BLaER1 treated with 17β-estradiol and CSF1 and Interleukin-3, amounts not matched to agents 10 nM and 100 nM (cell line): ENCODE data around the gene TMPRSS11A.
A peak's percentile ranks its signal among the peaks of the same experiment; 100 is the strongest.

Experiments used
- H3K27ac ChIP-seq, 11 experiments: shearing (Covaris generic); formaldehyde crosslinking; 2 replicates each; pipeline ENCODE4 v1.8.1; 2022
- H3K27me3 ChIP-seq, 11 experiments: shearing (Covaris generic); formaldehyde crosslinking; 2 replicates each; pipeline ENCODE4 v1.8.1; 2022
- H3K36me3 ChIP-seq, 11 experiments: shearing (Covaris generic); formaldehyde crosslinking; 2 replicates each; pipeline ENCODE4 v1.8.1; 2022
- H3K4me1 ChIP-seq, 10 experiments: shearing (Covaris generic); formaldehyde crosslinking; 2 replicates each; pipeline ENCODE4 v1.8.1; 2022
- H3K4me2 ChIP-seq, 11 experiments: shearing (Covaris generic); formaldehyde crosslinking; 2 replicates each; pipeline ENCODE4 v1.8.1; 2022
- H3K4me3 ChIP-seq, 10 experiments: shearing (Covaris generic); formaldehyde crosslinking; 2 replicates each; pipeline ENCODE4 v1.8.1; 2022
- H3K9ac ChIP-seq, 11 experiments: shearing (Covaris generic); formaldehyde crosslinking; 2 replicates each; pipeline ENCODE4 v1.8.1; 2022
- H3K9me3 ChIP-seq, 11 experiments: shearing (Covaris generic); formaldehyde crosslinking; replicated peaks in 1 of 11; 2 replicates each; pipeline ENCODE4 v1.8.1; 2022
- H4K20me1 ChIP-seq, 11 experiments: shearing (Covaris generic); formaldehyde crosslinking; 2 replicates each; pipeline ENCODE4 v1.8.1; 2022
- Cebpa-rat ChIP-seq, 11 experiments: shearing (Covaris generic); IDR thresholded peaks; 2 replicates each; pipeline ENCODE4 v1.8.1; 2022

Gene TMPRSS11A

DNA sequence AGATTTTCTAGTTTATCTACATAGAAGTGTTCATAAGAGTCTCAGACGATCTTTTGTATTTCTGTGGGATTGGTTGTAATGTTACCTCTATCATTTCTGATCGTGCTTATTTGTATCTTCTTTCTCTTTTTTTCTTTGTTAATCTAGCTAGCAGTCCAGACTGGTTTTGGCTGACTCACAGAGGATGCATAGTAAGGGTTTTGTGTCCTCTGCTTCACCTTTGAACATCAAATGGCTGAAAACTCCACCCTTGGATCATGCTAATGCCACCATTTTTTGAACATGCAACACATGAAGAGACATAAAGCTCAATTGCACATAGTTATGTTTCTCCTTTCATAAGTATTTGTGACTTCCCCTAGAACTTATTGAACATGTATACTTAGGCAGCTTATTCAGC is 22.8 kb downstream of the TMPRSS11A start:
- Histone ChIP-seq H3K27me3 (no peaks in the 10 kb centered on the region), H3K27ac (no peak overlapping the region), H3K4me3 (no peak overlapping the region), H3K9ac (no peak overlapping the region), H3K4me1 (peaks cover 0 to 16% (median 9%) of the 10 kb centered on the region in 10 experiments; a peak in 14 of 20 replicates), H3K9me3 (peaks cover 5 to 23% (median 14%) of the 10 kb centered on the region in 11 experiments; a peak in 17 of 22 replicates), H4K20me1 (no peaks in the 10 kb centered on the region), H3K36me3 (no peaks in the 10 kb centered on the region), H3K4me2 (no peak overlapping the region)
- TF ChIP-seq Cebpa-rat (IDR thresholded peaks at IDR 0.05) = no peak

DNA sequence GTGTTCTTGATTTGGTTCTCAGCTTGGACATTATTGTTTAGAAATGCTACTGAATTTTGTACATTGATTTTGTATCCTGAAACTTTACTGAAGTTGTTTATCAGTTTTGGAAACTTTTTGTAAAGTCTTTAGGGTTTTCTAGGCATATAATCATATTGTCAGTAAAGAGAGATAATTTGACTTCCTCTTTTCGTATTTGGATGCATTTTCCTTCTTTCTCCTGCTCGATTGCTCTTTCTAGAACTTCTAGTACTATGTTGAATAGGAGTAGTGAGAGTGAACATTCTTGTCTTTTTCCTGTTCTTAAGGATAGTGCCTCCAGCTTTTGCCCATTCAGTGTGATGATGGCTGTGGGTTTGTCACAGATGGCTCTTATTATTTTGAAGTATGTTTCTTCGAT is 24.1 kb downstream of the TMPRSS11A start:
- no peak overlapping the region for H3K4me3 ChIP-seq
- H3K36me3 ChIP-seq = no peaks in the 10 kb centered on the region
- H3K4me2 ChIP-seq = no peak overlapping the region
- no peak overlapping the region for H3K27ac ChIP-seq
- H3K9ac ChIP-seq = no peak overlapping the region
- peaks cover 5 to 23% (median 14%) of the 10 kb centered on the region in 11 experiments; a peak in 17 of 22 replicates for H3K9me3 ChIP-seq
- no peak for TF ChIP-seq Cebpa-rat (IDR thresholded peaks at IDR 0.05)
- no peaks in the 10 kb centered on the region for H3K27me3 ChIP-seq
- H3K4me1 ChIP-seq = peaks cover 7 to 29% (median 22%) of the 10 kb centered on the region in 10 experiments; a peak in 18 of 20 replicates
- H4K20me1 ChIP-seq = no peaks in the 10 kb centered on the region

DNA sequence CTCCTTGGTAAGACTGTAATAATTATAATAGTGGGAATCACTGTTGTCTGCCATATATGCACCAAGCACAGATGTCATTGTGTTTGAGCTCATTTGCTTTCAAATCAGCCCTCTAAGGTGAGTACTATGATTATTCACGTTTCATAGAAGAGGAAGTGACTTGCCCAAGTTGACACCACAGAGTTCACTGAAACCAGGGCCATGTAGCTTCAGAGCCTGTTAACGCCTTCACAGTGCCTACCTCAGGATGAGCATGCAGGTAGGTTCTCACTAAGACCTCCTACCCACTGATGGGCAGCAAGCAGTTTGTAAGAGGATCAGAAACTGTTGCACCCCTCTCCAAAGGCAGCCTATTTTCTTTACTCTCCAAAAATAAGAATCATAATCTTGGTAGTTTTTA is 27.4 kb downstream of the TMPRSS11A start:
- no peak overlapping the region for H3K27ac ChIP-seq
- H3K36me3 ChIP-seq = no peaks in the 10 kb centered on the region
- peaks cover 7 to 48% (median 34%) of the 10 kb centered on the region in 10 experiments; a peak in 18 of 20 replicates for H3K4me1 ChIP-seq
- no peak overlapping the region for H3K4me3 ChIP-seq
- peaks cover 5 to 24% (median 14%) of the 10 kb centered on the region in 11 experiments; a peak in 17 of 22 replicates for H3K9me3 ChIP-seq
- no peaks in the 10 kb centered on the region for H4K20me1 ChIP-seq
- H3K9ac ChIP-seq = no peak overlapping the region
- no peaks in the 10 kb centered on the region for H3K27me3 ChIP-seq
- no peak for TF ChIP-seq Cebpa-rat (IDR thresholded peaks at IDR 0.05)
- H3K4me2 ChIP-seq = peak overlapping the region in 7 of 11 experiments; percentile 15 to 78 (median 45); a peak in 12 of 22 replicates

- Histone ChIP-seq H3K27me3 (no peaks in the 10 kb centered on the region), H3K27ac (peak overlapping the region in 8 of 11 experiments; percentile 6 to 82 (median 66); a peak in 13 of 22 replicates), H3K36me3 (no peaks in the 10 kb centered on the region), H3K4me1 (peaks cover 7 to 48% (median 34%) of the 10 kb centered on the region in 10 experiments; a peak in 18 of 20 replicates), H3K4me3 (peak overlapping the region in 1 of 10 experiments; percentile 25; a peak in 3 of 20 replicates), H3K9me3 (peaks cover 5 to 24% (median 14%) of the 10 kb centered on the region in 11 experiments; a peak in 17 of 22 replicates), H3K4me2 (peak overlapping the region; percentile 1 to 83 (median 67); a peak in 20 of 22 replicates), H4K20me1 (no peaks in the 10 kb centered on the region), H3K9ac (peak overlapping the region in 6 of 11 experiments; percentile 19 to 60 (median 44); a peak in 9 of 22 replicates)
- TF ChIP-seq Cebpa-rat (IDR thresholded peaks at IDR 0.05) = no peak
Measured at GRCh38 chr4:67934628-67935027, 28.7 kb downstream of the TMPRSS11A start.

- TF ChIP-seq Cebpa-rat (IDR thresholded peaks at IDR 0.05) = no peak
- Histone ChIP-seq H3K9me3 (peaks cover 3 to 21% (median 13%) of the 10 kb centered on the region in 11 experiments; a peak in 17 of 22 replicates), H3K9ac (no peak overlapping the region; a peak in 2 of 22 replicates), H3K4me1 (peaks cover 8 to 51% (median 36%) of the 10 kb centered on the region in 10 experiments), H3K36me3 (no peaks in the 10 kb centered on the region), H4K20me1 (no peaks in the 10 kb centered on the region), H3K4me3 (no peak overlapping the region), H3K27me3 (no peaks in the 10 kb centered on the region), H3K27ac (peak overlapping the region in 8 of 11 experiments; percentile 6 to 82 (median 66); a peak in 13 of 22 replicates), H3K4me2 (peak overlapping the region in 8 of 11 experiments; percentile 49 to 83 (median 74); a peak in 15 of 22 replicates)
Measured at GRCh38 chr4:67933755-67934154, 29.5 kb downstream of the TMPRSS11A start.

DNA sequence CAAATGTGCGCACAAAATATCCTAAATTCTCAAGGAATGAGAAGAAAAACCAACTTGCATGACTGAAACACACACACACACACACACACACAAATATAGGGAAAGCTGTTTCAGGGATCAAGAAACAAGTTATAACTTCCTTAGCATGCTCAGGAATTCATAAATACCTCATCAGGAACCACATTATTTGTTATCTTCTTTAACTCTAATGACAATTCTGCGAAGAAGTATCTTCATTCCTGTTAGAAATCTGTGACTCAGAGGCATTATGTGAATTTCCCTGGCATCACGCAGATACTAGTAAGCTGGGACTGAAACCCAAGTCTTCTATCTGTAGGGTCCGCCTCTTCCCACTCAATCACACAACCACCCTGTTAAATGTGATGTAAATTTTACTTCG is 30.3 kb downstream of the TMPRSS11A start:
- TF ChIP-seq Cebpa-rat (IDR thresholded peaks at IDR 0.05) = no peak
- no peak overlapping the region for H3K9ac ChIP-seq
- no peak overlapping the region for H3K27ac ChIP-seq
- peaks cover 0 to 14% (median 6%) of the 10 kb centered on the region in 11 experiments; a peak in 10 of 22 replicates for H3K9me3 ChIP-seq
- no peak overlapping the region for H3K4me3 ChIP-seq
- peaks cover 15 to 58% (median 42%) of the 10 kb centered on the region in 10 experiments for H3K4me1 ChIP-seq
- H3K36me3 ChIP-seq = no peaks in the 10 kb centered on the region
- peak overlapping the region in 4 of 11 experiments; percentile 2 to 78 (median 8); a peak in 4 of 22 replicates for H3K4me2 ChIP-seq
- H3K27me3 ChIP-seq = no peaks in the 10 kb centered on the region
- H4K20me1 ChIP-seq = no peaks in the 10 kb centered on the region

DNA sequence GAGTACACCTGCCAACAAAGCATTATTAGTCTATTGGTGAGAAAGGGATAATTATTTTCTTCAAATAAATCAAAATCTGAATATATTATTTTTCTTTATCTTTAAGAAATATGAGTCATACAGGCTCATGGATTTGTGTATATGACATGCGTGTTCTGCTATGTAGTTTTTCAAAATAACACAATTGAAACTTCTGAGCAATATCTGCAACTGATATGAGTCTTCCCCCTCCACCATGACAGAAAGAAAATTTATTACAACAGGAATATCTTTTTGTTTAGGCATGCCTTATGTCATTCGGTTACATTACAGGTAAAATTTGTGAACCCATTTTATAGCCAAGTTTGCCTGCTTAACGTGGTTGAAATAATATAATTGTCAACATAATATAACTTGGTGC is 32.0 kb downstream of the TMPRSS11A start:
- peaks cover 22 to 52% (median 41%) of the 10 kb centered on the region in 10 experiments for H3K4me1 ChIP-seq
- H3K27ac ChIP-seq = no peak overlapping the region
- H3K36me3 ChIP-seq = peaks cover 0 to 6% (median 0%) of the 10 kb centered on the region in 11 experiments; a peak in 1 of 22 replicates
- no peak for TF ChIP-seq Cebpa-rat (IDR thresholded peaks at IDR 0.05)
- H3K4me2 ChIP-seq = no peak overlapping the region
- H4K20me1 ChIP-seq = no peaks in the 10 kb centered on the region
- no peaks in the 10 kb centered on the region for H3K27me3 ChIP-seq
- H3K9me3 ChIP-seq = peaks cover 7 to 21% (median 13%) of the 10 kb centered on the region in 11 experiments; a peak in 21 of 22 replicates
- no peak overlapping the region for H3K9ac ChIP-seq
- H3K4me3 ChIP-seq = no peak overlapping the region

- Histone ChIP-seq H3K4me1 (peaks cover 15 to 34% (median 26%) of the 10 kb centered on the region in 10 experiments), H3K9ac (no peak overlapping the region), H3K27me3 (no peaks in the 10 kb centered on the region), H4K20me1 (no peaks in the 10 kb centered on the region), H3K27ac (peak overlapping the region in 1 of 11 experiments; percentile 32; a peak in 1 of 22 replicates), H3K4me3 (no peak overlapping the region), H3K4me2 (peak overlapping the region in 1 of 11 experiments; percentile 11; a peak in 1 of 22 replicates), H3K36me3 (peaks cover 0 to 6% (median 0%) of the 10 kb centered on the region in 11 experiments; a peak in 1 of 22 replicates), H3K9me3 (peaks cover 18 to 37% (median 24%) of the 10 kb centered on the region in 11 experiments)
- no peak for TF ChIP-seq Cebpa-rat (IDR thresholded peaks at IDR 0.05)
Measured at GRCh38 chr4:67929426-67929825, 33.9 kb downstream of the TMPRSS11A start.

DNA sequence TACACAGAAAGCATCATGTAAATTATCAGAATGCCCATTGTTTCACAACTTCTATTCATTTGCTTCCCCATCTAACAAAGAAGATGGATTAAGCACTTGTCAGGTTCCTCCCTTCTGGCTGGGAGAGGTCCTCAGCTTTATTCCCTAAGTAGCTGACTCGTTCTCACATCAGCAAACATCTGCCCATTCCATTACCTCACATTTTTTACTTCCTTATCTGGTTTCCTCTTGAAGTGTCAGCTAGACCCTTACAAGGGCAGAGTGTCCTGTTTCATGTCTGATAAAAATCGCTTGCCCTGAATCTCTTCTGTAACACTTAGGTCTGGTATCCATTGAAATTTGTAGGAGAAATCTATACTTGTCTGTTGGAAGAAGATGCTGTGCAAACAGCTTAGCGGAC is 34.7 kb downstream of the TMPRSS11A start:
- no peak overlapping the region for H3K9ac ChIP-seq
- TF ChIP-seq Cebpa-rat (IDR thresholded peaks at IDR 0.05) = no peak
- peak overlapping the region in 10 of 11 experiments; percentile 11 to 57 (median 26); a peak in 17 of 22 replicates for H3K4me2 ChIP-seq
- H3K27ac ChIP-seq = peak overlapping the region in 2 of 11 experiments; percentile 44 to 50; a peak in 3 of 22 replicates
- H3K4me3 ChIP-seq = no peak overlapping the region
- H3K36me3 ChIP-seq = peaks cover 0 to 6% (median 0%) of the 10 kb centered on the region in 11 experiments; a peak in 1 of 22 replicates
- peaks cover 10 to 25% (median 19%) of the 10 kb centered on the region in 10 experiments; a peak in 19 of 20 replicates for H3K4me1 ChIP-seq
- no peaks in the 10 kb centered on the region for H4K20me1 ChIP-seq
- H3K9me3 ChIP-seq = peaks cover 21 to 42% (median 29%) of the 10 kb centered on the region in 11 experiments
- H3K27me3 ChIP-seq = no peaks in the 10 kb centered on the region
